GM12878 (cell line): Measurements from ENCODE around the gene BTG2. TPM values are rescaled to one million over a fixed set of nuclear protein-coding genes. Genes with fewer than 3 reads are reported as not detected.
A peak's percentile ranks its signal among the peaks of the same experiment; 100 is the strongest.

Experiments
- CBX3 ChIP-seq: fragments of 200-600 bp; sonication (generic); IDR thresholded peaks from 2 replicates; pipeline ENCODE4 v1.6.1; 2016; ENCODE audit warnings: low read depth, borderline replicate concordance
- CBX5 ChIP-seq: sonication (generic); IDR thresholded peaks from 2 replicates; pipeline ENCODE4 v1.6.1; 2016; ENCODE audit warnings: low read depth, moderate library complexity, mild to moderate bottlenecking, inconsistent platforms
- CHD2 ChIP-seq: IDR thresholded peaks from 2 replicates; pipeline ENCODE4 v1.6.1; 2011; ENCODE audit warnings: low read depth, low read length, improper control_type of control experiment, borderline replicate concordance
- CUX1 ChIP-seq: IDR thresholded peaks from 2 replicates; pipeline ENCODE4 v1.6.1; 2012; ENCODE audit warnings: improper control_type of control experiment, low read depth, low read length; ENCODE audit not compliant: insufficient replicate concordance
- E4F1 ChIP-seq: fragments of 450-650 bp; IDR thresholded peaks from 2 replicates; pipeline ENCODE4 v1.6.1; 2018; ENCODE audit warnings: borderline replicate concordance, mild to moderate bottlenecking; ENCODE audit not compliant: partially characterized antibody
- EGR1 ChIP-seq, 2 experiments: IDR thresholded peaks; 1 replicate in 1 of 2; 2 replicates in 1 of 2; pipeline ENCODE4 v1.6.1; 2011 to 2012; ENCODE audit warnings: low read depth in 2 of 2, low read length in 2 of 2, borderline replicate concordance in 1 of 2, mild to moderate bottlenecking in 1 of 2, moderate library complexity in 1 of 2
- HSF1 ChIP-seq: fragments of 150-350 bp; IDR thresholded peaks from 2 replicates; pipeline ENCODE4 v1.6.1; 2014; ENCODE audit warnings: mild to moderate bottlenecking, low read depth, low read length
- JUNB ChIP-seq: IDR thresholded peaks from 2 replicates; pipeline ENCODE4 v1.6.1; 2016; ENCODE audit warnings: antibody characterized with exemption, mild to moderate bottlenecking
- JUND ChIP-seq: IDR thresholded peaks from 2 replicates; pipeline ENCODE4 v1.6.1; 2012; ENCODE audit warnings: low read depth, mild to moderate bottlenecking, low read length, improper control_type of control experiment, moderate library complexity
- MEF2A ChIP-seq: IDR thresholded peaks from 2 replicates; pipeline ENCODE4 v1.6.1; 2011; ENCODE audit warnings: low read depth, mild to moderate bottlenecking, low read length, moderate library complexity; ENCODE audit not compliant: insufficient read depth
- MXI1 ChIP-seq: fragments of 150-350 bp; IDR thresholded peaks from 2 replicates; pipeline ENCODE4 v1.6.1; 2011; ENCODE audit warnings: low read depth, mild to moderate bottlenecking, inconsistent platforms, low read length, improper control_type of control experiment
- PBX3 ChIP-seq: IDR thresholded peaks from 2 replicates; pipeline ENCODE4 v1.6.1; 2011; ENCODE audit warnings: mild to moderate bottlenecking, low read depth, low read length, moderate library complexity; ENCODE audit not compliant: insufficient replicate concordance
- ZNF592 ChIP-seq: fragments of 450-650 bp; IDR thresholded peaks from 2 replicates; pipeline ENCODE4 v1.6.1; 2017; ENCODE audit warnings: mild to moderate bottlenecking, moderate library complexity
- polyA plus RNA-seq, 11 experiments: library from polyadenylated mRNA; depleted of rRNA in 4 of 11; unstranded in 6 of 11; stranded (reverse) in 5 of 11; fragments of >200 nt; fragmentation: Nextera tagmentation in 4 of 11; fragmentation: Illumina TruSeq in 1 of 11; extraction: Ambion mirVana in 4 of 11; extraction: Trizol in 1 of 11; gene quantifications; 1 replicate in 1 of 11; 2 replicates in 10 of 11; pipeline versions ENCODE4 v1.2.1 to v1.2.3, GENCODE V29; 2011 to 2016; ENCODE audit warnings: inconsistent platforms in 2 of 11, missing spikeins in 2 of 11, low read depth in 1 of 11
- total RNA-seq, 4 experiments: library from RNA; depleted of rRNA in 3 of 4; stranded (reverse); fragments of >200 nt in 3 of 4; fragmentation: Illumina TruSeq in 1 of 4; extraction: Trizol in 1 of 4; gene quantifications; 2 replicates each; pipeline versions ENCODE4 v1.2.1 to v1.2.3, GENCODE V29; 2013 to 2021

The BTG2 gene
- total and polyA plus RNA-seq, 10 of the 15 experiments (the other 5 are each of a cell fraction or from before 2014, with no cell fraction given) = 23.3 to 160 (median 98.1) TPM

- TF ChIP-seq ZNF592 (no peak), MEF2A (peak; percentile 83), CUX1 (peak; percentile 53), CBX3 (no peak), CBX5 (no peak), E4F1 (no peak), HSF1 (no peak), MXI1 (peak; percentile 65), JUND (no peak), CHD2 (peak; percentile 84), PBX3 (peak; percentile 49), JUNB (peak; percentile 13; the same call in 1 of the 2 replicates), EGR1 (IDR thresholded peaks at IDR 0.05; ENCODE audit: borderline replicate concordance in 1 of 2, low read depth in 2 of 2, low read length in 2 of 2) (peak in 1 of 2 experiments; percentile 94; a peak in 2 of 3 replicates)
These were observed 15.9 kb upstream of the BTG2 start (continued) for GRCh38 chr1:203289281-203289981.
